Melanocyte of skin (primary cell): Measurements from ENCODE around the gene SLC35E2B. TPM values are rescaled to one million over a fixed set of nuclear protein-coding genes. Genes with fewer than 3 reads are reported as not detected.

Experiments
- total RNA-seq, 2 donors: library from RNA; depleted of rRNA; stranded (reverse); fragments of >200 nt; gene quantifications; 2 replicates each; pipeline ENCODE4 v1.2.3, GENCODE V29; 2012

SLC35E2B gene
- 10 to 100 TPM; 17.0 to 27.5 TPM for total RNA-seq

GRCh38 chr1:1692714-1693647 lies at the start of gene SLC35E2B:
Gene SLC35E2B (minus strand): TSS chr1:1692795. CDS start chr1:1676699, 16,096 bp downstream.

DNA sequence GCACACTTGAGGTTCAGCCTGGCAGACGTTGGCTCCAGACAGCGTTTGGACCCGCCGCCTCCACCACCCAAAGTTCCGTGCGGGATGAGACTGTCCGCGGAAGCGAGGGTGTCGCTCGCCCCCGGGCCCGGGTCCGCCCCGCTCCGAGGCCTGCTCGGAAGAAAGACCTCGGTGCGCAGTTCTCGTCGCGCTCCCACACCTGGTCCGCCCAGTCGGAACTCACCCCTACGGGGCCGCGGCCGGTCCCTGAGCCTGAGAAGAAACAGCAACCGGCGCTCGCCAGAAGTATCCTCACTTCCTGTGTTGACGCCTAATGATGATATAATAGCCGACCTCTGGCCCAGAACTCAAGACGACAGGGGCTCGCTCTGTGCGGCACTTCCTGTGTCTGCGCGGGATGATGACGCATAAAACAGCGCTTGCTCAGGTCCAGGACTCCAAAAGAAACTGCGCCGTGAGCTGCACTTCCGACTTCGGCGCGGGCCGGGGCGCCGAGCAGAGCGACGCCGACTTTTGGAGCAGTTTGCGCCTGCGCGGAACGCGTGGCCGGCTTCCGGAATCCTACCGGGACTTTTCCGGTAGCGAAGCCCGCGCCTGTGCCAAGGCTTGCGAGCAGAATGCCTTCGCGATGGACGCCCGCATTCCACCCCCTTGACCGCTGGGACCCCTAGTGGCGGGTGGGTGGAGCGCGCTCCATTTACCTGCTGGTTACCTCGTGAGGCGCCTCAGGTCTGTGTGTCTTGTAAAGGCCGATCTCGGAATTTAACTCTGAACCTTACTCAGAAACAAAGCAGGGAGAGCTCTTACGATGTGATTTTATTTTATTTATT lies 31.7 kb upstream of the SLC35E2B start, which contains the start of gene CDK11A:
TSS of gene CDK11A (minus strand) at position 323 of the 830 bp plus-strand sequence. CDS start 1,539 bp downstream, outside the sequence.

GRCh38 chr1:1658583-1659549 lies 33.7 kb downstream of the SLC35E2B start, which contains the start of gene CDK11B:
Gene CDK11B (minus strand): TSS chr1:1659004. CDS start chr1:1657485, 1,519 bp downstream.

DNA sequence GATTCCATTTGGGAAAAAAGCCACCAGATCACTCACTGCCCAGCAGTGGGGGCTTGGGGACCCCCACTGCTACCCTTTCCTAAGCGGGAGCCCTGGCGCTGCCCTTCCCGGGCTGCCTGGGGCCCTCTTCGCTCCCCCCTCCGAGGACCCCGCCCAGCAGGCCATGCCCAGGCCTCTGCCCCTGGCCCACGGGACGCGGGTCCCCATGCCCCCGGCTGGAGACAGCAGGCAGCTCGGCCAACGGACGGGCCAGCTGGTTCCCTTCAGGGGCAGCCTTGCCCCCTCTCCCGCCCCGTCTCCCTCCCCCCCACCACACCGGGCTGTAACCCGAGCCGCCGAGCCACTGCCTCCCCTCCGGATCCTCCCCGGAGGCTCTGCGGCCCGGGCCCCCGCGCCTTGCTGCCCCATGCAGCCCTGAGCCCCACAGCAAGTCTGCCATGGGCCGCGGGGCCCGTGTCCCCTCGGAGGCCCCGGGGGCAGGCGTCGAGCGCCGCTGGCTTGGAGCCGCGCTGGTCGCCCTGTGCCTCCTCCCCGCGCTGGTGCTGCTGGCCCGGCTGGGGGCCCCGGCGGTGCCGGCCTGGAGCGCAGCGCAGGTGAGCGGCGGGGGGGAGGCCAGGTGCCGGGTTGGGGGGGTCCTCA lies 60.7 kb downstream of the SLC35E2B start, which contains the start of gene MMP23B:
TSS of gene MMP23B (plus strand) at position 392 of the 639 bp plus-strand sequence. CDS start at position 438, 46 bp downstream.

GRCh38 chr1:1615256-1616044 lies 77.1 kb downstream of the SLC35E2B start, which contains the start of gene MIB2:
Gene MIB2 (plus strand): TSS chr1:1615500. CDS start chr1:1623453, 7,953 bp downstream.

Other genes starting within 250 kb of the SLC35E2B start
- not detected for gene ATAD3C, start 243.1 kb downstream of the SLC35E2B start, total RNA-seq
- gene ATAD3B, start 221.0 kb downstream of the SLC35E2B start, total RNA-seq: 10 to 100 TPM; 22.4 to 33.6 TPM
- gene ATAD3A, start 180.6 kb downstream of the SLC35E2B start, total RNA-seq: 10 to 100 TPM; 32.0 to 42.0 TPM
- 1 to 10 TPM; 2.1 to 4.7 TPM for gene TMEM240, start 152.2 kb downstream of the SLC35E2B start, total RNA-seq
- gene SSU72, start 117.9 kb downstream of the SLC35E2B start, total RNA-seq: 100 to 1,000 TPM; 141 to 177 TPM
- gene FNDC10, start 92.7 kb downstream of the SLC35E2B start, total RNA-seq: 10 to 100 TPM in 1 of 2 donors, 1 to 10 TPM in 1; 7.3 to 20.0 TPM
- 10 to 100 TPM; 32.6 to 51.6 TPM for gene MIB2, start 77.3 kb downstream of the SLC35E2B start, total RNA-seq
- gene MMP23B, start 60.6 kb downstream of the SLC35E2B start, total RNA-seq: under 1 TPM; under 0.01 to 0.34 TPM
- 1 to 10 TPM; 4.1 to 6.0 TPM for gene CDK11B, start 33.8 kb downstream of the SLC35E2B start, total RNA-seq
- gene CDK11A, start 31.6 kb upstream of the SLC35E2B start, total RNA-seq: 10 to 100 TPM in 1 of 2 donors, 1 to 10 TPM in 1; 8.3 to 10.3 TPM
- 10 to 100 TPM; 62.6 to 73.3 TPM for gene NADK, start 85.7 kb upstream of the SLC35E2B start, total RNA-seq
- gene GNB1, start 198.3 kb upstream of the SLC35E2B start, total RNA-seq: 100 to 1,000 TPM in 1 of 2 donors, 10 to 100 TPM in 1; 99.8 to 121 TPM
- under 1 TPM in 1 of 2 donors, not detected in 1; 0.33 TPM for gene CALML6, start 222.5 kb upstream of the SLC35E2B start, total RNA-seq
- under 1 TPM; under 0.01 to 0.33 TPM for gene TMEM52, start 226.5 kb upstream of the SLC35E2B start, total RNA-seq